Muscle of arm (tissue), 12 donors: ENCODE results near the gene PDIA6. TPM values are rescaled to one million over a fixed set of nuclear protein-coding genes. Genes with fewer than 3 reads are reported as not detected.
"Not testable (repeated sequence)": the region's sequence is repeated elsewhere in the genome, so short reads cannot be mapped to it uniquely, and the experiment has no call there.

Experiments
- DNase-seq: peaks from one replicate; pipeline ENCODE4 v3.0.0-alpha.2; 2013
- polyA plus RNA-seq, 12 donors: library from polyadenylated mRNA; unstranded; fragments of 120-200 nt; gene quantifications; one replicate each; pipeline ENCODE4 v1.2.1, GENCODE V29; 2013; ENCODE audit not compliant: insufficient read length in 12 of 12

PDIA6 gene
- polyA plus RNA-seq, 12 donors = 123 to 185 (median 146) TPM; not detected in 1

- no peak for DNase-seq
These were observed 22.7 kb upstream of the PDIA6 start for GRCh38 chr2:10835052-10835970.

GRCh38 chr2:10834068-10834655 is 21.6 kb upstream of the PDIA6 start:
- no peak for DNase-seq

DNA sequence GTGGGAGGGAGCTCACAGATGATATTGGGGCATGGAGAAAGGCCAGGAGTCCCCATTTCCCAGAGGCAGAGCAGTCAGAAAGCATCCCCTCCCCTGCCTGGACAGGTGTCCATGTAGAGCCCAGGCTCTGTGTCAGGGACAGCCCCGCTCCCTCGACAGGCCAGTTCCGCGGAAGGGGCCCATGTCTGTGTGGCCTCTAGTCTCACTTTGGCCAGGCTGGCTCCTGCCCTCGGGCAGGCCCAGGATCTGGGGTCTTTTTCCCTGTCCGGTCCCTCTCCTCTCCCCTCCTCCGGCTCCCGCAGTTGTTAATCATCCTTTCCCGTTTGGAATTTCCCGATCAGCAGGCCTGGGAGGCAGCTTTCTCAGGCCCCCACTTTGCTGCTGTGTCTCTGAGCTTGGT is 20.4 kb upstream of the PDIA6 start:
- DNase-seq = no peak

GRCh38 chr2:10832203-10832936 is 19.8 kb upstream of the PDIA6 start:
- peak; percentile 85 for DNase-seq

- DNase-seq = no peak
These were observed 18.9 kb upstream of the PDIA6 start for GRCh38 chr2:10831400-10831985.

DNA sequence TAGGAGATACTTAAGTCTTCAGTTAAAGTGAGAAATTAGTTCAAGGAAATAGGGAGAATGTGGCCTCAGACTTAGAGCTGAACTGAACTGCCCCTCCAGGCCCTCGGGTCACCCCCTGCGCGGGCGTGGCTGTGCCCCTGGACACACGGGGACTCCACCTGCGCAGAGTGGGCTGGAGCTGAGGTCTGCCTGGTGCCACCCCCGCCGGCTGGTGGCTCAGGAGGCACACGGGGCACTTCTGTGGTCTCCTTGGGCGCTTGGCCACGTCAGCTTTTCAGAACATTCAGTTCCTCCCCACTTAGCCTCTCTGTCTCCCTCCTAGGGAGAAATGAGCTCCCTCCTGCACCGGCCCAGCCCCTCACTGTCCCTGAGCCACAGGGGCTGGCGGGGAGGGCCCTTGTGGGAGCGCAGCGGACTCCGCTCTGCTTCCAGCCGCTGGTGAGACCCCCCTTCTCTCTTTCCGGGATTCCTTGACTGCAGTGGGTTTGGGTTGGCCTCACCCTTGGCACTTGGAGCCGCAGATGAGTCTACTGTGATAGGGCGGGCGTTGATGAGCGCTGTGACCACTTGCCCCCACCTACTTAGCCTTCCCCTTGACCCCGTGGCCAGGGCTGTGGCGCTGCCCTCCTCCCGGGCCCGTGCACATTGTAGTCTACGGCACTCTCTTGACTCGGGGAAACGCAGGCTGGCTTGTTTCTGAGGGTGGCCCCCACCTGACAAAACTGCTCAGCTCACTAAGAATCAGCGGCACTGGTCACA is 18.2 kb upstream of the PDIA6 start:
- no peak for DNase-seq

GRCh38 chr2:10830203-10830602 is 17.6 kb upstream of the PDIA6 start:
- DNase-seq = no peak

GRCh38 chr2:10829299-10829698 is 16.7 kb upstream of the PDIA6 start:
- DNase-seq = no peak

DNA sequence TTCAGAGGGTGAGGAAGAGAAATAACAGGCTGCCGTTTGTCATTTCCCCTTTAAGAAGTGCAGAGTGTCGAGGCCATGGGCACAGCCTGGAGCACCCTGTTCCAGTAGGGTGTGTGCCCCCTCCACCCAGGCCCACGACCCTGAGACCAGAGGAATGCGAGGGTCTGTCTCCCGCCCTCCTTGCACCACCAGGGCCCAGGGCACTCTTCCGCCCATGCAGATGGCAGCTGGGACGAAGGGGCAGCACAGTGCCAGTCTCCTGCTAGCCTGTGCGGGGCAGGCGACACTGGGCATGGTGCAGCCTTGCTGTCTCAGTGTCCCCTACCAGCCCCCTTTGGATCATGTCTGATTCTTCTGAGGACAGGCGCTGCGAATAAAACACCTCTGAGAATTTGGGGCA is 15.8 kb upstream of the PDIA6 start:
- no peak for DNase-seq

DNA sequence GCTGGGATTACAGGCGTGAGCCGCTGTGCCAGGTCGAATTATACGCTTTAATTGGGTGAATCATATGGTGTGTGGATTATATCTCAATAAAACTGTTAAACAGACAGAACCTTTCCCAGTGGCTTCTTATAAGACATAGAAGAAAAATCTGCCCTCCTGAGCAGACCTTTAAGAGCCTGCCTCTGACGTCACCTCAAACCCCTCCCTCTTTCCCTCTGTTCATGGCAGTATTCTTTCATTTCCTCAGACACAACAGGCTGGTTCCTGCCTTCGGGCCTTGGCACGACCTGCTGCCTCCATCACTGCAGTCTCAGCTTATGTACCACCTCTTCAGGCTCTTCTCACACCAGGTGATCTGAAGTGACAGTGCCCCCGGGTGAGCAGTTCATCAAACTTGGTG is 14.0 kb upstream of the PDIA6 start:
- no peak for DNase-seq

DNA sequence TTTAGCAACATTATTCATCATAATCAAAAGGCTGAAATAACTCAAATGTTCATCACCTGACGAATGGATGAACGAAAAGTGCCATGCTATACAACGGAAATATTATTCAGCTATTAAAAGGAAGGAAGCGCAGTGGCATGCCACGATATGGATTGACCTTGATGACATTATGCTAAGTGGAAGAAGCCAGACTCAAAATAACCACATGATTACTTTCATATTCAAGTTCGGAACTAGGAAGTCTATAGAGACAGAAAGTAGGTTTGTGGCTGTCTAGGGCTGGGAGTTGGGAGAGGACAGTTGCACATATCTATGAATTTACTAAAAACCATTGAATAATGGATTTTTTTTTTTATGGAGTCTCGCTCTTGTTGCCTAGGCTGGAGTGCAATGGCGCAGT is 13.4 kb upstream of the PDIA6 start:
- DNase-seq = no peak

GRCh38 chr2:10824191-10824590 is 11.6 kb upstream of the PDIA6 start:
- no peak for DNase-seq

- no peak for DNase-seq
These were observed 8.6 kb upstream of the PDIA6 start for GRCh38 chr2:10820978-10821695.

GRCh38 chr2:10820562-10820961 is 8.0 kb upstream of the PDIA6 start:
- no peak for DNase-seq

GRCh38 chr2:10819714-10820314 is 7.2 kb upstream of the PDIA6 start:
- DNase-seq = no peak

- no peak for DNase-seq
These were observed 6.4 kb upstream of the PDIA6 start for GRCh38 chr2:10818984-10819383.

DNA sequence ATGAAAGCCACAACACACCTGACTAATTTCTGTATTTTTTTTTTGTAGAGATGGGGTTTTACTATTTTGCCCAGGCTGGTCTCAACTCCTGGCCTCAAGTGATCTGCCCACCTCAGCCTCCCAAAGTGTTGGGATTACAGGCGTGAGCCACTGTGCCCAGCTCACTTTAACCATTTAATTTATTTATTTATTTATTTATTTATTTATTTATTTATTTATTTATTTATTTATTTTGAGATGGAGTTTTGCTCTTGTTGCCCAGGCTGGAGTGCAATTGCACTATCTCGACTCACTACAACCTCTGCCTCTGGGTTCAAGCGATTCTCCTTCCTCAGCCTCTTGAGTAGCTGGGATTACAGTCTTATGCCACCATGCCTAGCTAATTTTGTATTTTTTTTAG is 5.7 kb upstream of the PDIA6 start:
- not testable (repeated sequence) for DNase-seq

- no peak for DNase-seq
These were observed 4.8 kb upstream of the PDIA6 start for GRCh38 chr2:10817413-10817812.

- no peak for DNase-seq
These were observed 2.2 kb upstream of the PDIA6 start for GRCh38 chr2:10814571-10815331.

- DNase-seq = no peak
These were observed 1.6 kb upstream of the PDIA6 start for GRCh38 chr2:10814142-10814541.
